ENCODE measurements around the gene USP49.

DNA sequence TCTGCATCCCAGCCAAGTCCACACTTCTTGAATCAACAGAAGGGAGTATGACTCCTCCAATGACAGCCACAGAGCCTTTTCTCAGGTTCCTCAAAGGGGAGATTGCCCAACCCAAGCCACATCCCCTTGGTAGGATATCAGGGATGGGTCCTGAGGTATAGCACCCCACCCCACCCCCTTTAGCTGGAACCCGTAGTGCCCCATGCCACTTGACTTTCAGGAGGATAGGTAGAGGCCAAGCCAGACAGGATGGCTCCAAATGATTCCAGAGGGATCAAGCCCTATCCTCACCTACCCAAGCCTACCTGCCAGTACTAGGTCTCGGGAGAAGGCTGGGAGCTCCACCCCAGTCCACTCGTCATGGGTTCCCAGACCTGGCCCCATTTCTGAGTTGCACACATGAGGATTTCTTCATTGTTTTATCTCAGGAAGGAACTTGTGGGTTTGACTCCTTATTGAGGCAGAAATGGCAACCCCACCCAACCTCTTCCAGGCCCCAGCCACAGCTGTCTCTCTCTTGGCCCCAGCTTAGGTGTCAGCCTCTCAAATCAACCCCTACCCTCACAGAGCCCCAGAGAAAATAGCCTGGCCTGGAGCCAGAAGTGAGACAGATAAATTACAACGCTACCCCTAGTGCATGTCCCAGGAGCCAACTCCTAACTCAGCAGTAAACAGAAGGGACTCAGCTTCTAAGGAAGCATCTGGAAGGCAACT lies 42.8 kb upstream of the USP49 start:
- TF ChIP-seq, protein P1, sequence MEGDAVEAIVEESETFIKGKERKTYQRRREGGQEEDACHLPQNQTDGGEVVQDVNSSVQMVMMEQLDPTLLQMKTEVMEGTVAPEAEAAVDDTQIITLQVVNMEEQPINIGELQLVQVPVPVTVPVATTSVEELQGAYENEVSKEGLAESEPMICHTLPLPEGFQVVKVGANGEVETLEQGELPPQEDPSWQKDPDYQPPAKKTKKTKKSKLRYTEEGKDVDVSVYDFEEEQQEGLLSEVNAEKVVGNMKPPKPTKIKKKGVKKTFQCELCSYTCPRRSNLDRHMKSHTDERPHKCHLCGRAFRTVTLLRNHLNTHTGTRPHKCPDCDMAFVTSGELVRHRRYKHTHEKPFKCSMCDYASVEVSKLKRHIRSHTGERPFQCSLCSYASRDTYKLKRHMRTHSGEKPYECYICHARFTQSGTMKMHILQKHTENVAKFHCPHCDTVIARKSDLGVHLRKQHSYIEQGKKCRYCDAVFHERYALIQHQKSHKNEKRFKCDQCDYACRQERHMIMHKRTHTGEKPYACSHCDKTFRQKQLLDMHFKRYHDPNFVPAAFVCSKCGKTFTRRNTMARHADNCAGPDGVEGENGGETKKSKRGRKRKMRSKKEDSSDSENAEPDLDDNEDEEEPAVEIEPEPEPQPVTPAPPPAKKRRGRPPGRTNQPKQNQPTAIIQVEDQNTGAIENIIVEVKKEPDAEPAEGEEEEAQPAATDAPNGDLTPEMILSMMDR (IDR thresholded peaks at IDR 0.05): no peak
- TF ChIP-seq POLR2A (IDR thresholded peaks at IDR 0.05): no peak
